GM19455 (cell line): ENCODE data around the gene SHQ1.
"Not testable (repeated sequence)": the region's sequence is repeated elsewhere in the genome, so short reads cannot be mapped to it uniquely, and the experiment has no call there.

Source experiments
- ATAC-seq: cut with Tn5 transposase; IDR thresholded peaks from one replicate; pipeline ENCODE4 v1.9.1; 2021; ENCODE audit not compliant: unreplicated experiment

SHQ1 gene

GRCh38 chr3:72754582-72754981 is 93.7 kb downstream of the SHQ1 start:
- no peak for ATAC-seq

GRCh38 chr3:72753495-72753894 is 94.8 kb downstream of the SHQ1 start:
- no peak for ATAC-seq

GRCh38 chr3:72750405-72750965 is 97.8 kb downstream of the SHQ1 start:
- no peak for ATAC-seq

- ATAC-seq = no peak
Measured at GRCh38 chr3:72748659-72749058, 99.6 kb downstream of the SHQ1 start.

- ATAC-seq = no peak
Measured at GRCh38 chr3:72746430-72747411, 101.5 kb downstream of the SHQ1 start.

GRCh38 chr3:72745146-72745999 is 102.9 kb downstream of the SHQ1 start:
- no peak for ATAC-seq

GRCh38 chr3:72744330-72744729 is 103.9 kb downstream of the SHQ1 start:
- ATAC-seq = no peak

- ATAC-seq = no peak
Measured at GRCh38 chr3:72739531-72740466, 108.4 kb downstream of the SHQ1 start.

- peak; percentile 69 for ATAC-seq
Measured at GRCh38 chr3:72738752-72739530, 109.3 kb downstream of the SHQ1 start.

- not testable (repeated sequence) for ATAC-seq
Measured at GRCh38 chr3:72735072-72735471, 113.2 kb downstream of the SHQ1 start.

GRCh38 chr3:72733676-72734075 is 114.6 kb downstream of the SHQ1 start:
- ATAC-seq = no peak

GRCh38 chr3:72732666-72733345 is 115.4 kb downstream of the SHQ1 start:
- not testable (repeated sequence) for ATAC-seq

GRCh38 chr3:72728958-72729467 is 119.2 kb downstream of the SHQ1 start:
- no peak for ATAC-seq

- no peak for ATAC-seq
Measured at GRCh38 chr3:72728329-72728889, 119.8 kb downstream of the SHQ1 start.

- no peak for ATAC-seq
Measured at GRCh38 chr3:72727726-72728125, 120.5 kb downstream of the SHQ1 start.

- no peak for ATAC-seq
Measured at GRCh38 chr3:72727172-72727571, 121.1 kb downstream of the SHQ1 start.

- ATAC-seq = no peak
Measured at GRCh38 chr3:72725229-72725628, 123.0 kb downstream of the SHQ1 start.

GRCh38 chr3:72724070-72724469 is 124.2 kb downstream of the SHQ1 start:
- ATAC-seq = no peak
